HCT116 (cell line): ENCODE results near the gene LZTR1.
"Not testable (repeated sequence)": the region's sequence is repeated elsewhere in the genome, so short reads cannot be mapped to it uniquely, and the experiment has no call there.

Experiments used
- EZH2 ChIP-seq: fragments of 200-600 bp; sonication (generic); IDR thresholded peaks from 2 replicates; pipeline ENCODE4 v1.6.1; 2017; ENCODE audit warnings: antibody characterized with exemption, mixed run types
- JUND ChIP-seq: IDR thresholded peaks from 2 replicates; pipeline ENCODE4 v1.6.1; 2012
- POLR2A ChIP-seq: IDR thresholded peaks from 2 replicates; pipeline ENCODE4 v1.7.0; 2011; ENCODE audit warnings: borderline replicate concordance; ENCODE audit not compliant: insufficient read depth, insufficient read length; ENCODE audit errors: extremely low read depth
- POLR2AphosphoS5 ChIP-seq: IDR thresholded peaks from 2 replicates; pipeline ENCODE4 v1.6.1; 2011; ENCODE audit warnings: mild to moderate bottlenecking, low read depth, low read length, moderate library complexity
- RAD21 ChIP-seq: IDR thresholded peaks from 2 replicates; pipeline ENCODE4 v1.6.1; 2012; ENCODE audit warnings: low read depth, mild to moderate bottlenecking
- SP1 ChIP-seq: IDR thresholded peaks from 2 replicates; pipeline ENCODE4 v1.6.1; 2012; ENCODE audit warnings: low read depth
- TF ChIP-seq, protein P1 (sequence below): IDR thresholded peaks from 2 replicates; pipeline ENCODE4 v1.6.1; 2012
- TF ChIP-seq, protein P2 (sequence below), 3 experiments: fragments of 200-600 bp in 1 of 3; sonication (generic) in 1 of 3; IDR thresholded peaks in 2 of 3; conservative IDR thresholded peaks in 1 of 3; 2 replicates each; pipeline ENCODE4 v1.5.1; 2012 to 2017; ENCODE audit warnings: low read depth in 2 of 3, low read length in 2 of 3, antibody characterized with exemption in 1 of 3, borderline replicate concordance in 1 of 3, control low read depth in 1 of 3, mild to moderate bottlenecking in 1 of 3, mixed read lengths in 1 of 3, mixed run types in 1 of 3, moderate library complexity in 1 of 3; ENCODE audit not compliant: insufficient read depth in 1 of 3
- TF ChIP-seq, protein P3 (sequence below): IDR thresholded peaks from 2 replicates; pipeline ENCODE4 v1.6.1; 2012

DNA sequence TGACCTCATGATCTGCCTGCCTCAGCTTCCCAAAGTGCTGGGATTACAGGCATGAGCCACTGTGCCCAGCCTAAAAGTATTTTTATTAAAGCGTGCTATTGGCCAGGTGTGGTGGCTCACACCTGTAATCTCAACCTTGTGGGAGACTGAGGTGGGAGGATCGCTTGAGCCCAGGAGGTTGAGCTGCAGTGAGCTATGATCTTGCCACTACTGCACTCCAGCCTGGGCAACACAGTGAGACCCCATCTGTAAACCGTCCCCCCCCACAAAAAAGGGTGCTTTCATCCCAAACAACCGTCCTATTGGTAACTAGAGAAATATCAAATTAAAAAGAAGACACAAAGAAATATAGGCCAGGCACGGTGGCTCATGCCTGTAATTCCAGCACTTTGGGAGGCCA, 57.1 kb downstream of the LZTR1 start:
- not testable (repeated sequence) for TF ChIP-seq POLR2A, POLR2AphosphoS5, RAD21, SP1, EZH2, JUND
- TF ChIP-seq, protein P1, sequence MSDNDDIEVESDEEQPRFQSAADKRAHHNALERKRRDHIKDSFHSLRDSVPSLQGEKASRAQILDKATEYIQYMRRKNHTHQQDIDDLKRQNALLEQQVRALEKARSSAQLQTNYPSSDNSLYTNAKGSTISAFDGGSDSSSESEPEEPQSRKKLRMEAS: not testable (repeated sequence)
- TF ChIP-seq, protein P2, sequence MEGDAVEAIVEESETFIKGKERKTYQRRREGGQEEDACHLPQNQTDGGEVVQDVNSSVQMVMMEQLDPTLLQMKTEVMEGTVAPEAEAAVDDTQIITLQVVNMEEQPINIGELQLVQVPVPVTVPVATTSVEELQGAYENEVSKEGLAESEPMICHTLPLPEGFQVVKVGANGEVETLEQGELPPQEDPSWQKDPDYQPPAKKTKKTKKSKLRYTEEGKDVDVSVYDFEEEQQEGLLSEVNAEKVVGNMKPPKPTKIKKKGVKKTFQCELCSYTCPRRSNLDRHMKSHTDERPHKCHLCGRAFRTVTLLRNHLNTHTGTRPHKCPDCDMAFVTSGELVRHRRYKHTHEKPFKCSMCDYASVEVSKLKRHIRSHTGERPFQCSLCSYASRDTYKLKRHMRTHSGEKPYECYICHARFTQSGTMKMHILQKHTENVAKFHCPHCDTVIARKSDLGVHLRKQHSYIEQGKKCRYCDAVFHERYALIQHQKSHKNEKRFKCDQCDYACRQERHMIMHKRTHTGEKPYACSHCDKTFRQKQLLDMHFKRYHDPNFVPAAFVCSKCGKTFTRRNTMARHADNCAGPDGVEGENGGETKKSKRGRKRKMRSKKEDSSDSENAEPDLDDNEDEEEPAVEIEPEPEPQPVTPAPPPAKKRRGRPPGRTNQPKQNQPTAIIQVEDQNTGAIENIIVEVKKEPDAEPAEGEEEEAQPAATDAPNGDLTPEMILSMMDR (IDR thresholded peaks at IDR 0.05 in 2 of 3, conservative IDR thresholded peaks at IDR 0.05 in 1 of 3; ENCODE audit: borderline replicate concordance in 1 of 3, insufficient read depth in 1 of 3, low read depth in 2 of 3, low read length in 2 of 3): not testable (repeated sequence)
- TF ChIP-seq, protein P3, sequence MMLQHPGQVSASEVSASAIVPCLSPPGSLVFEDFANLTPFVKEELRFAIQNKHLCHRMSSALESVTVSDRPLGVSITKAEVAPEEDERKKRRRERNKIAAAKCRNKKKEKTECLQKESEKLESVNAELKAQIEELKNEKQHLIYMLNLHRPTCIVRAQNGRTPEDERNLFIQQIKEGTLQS: not testable (repeated sequence)
